Left colon (tissue), 2 donors: ENCODE data around the gene IQGAP3. TPM values are rescaled to one million over a fixed set of nuclear protein-coding genes. Genes with fewer than 3 reads are reported as not detected.
"Not testable (repeated sequence)": the region's sequence is repeated elsewhere in the genome, so short reads cannot be mapped to it uniquely, and the experiment has no call there.

Experiments used
- ATAC-seq: fragments of 200-7000 bp; cut with Tn5 transposase; one replicate; pipeline ENCODE4 v1.9.1; 2020; ENCODE audit warnings: mild to moderate bottlenecking, moderate library complexity
- DNase-seq, 2 donors: peaks; one replicate each; pipeline ENCODE4 v3.0.0-alpha.2; 2020
- intact Hi-C, 2 donors: fragments of 100-400 bp; cut with DNase I in 1 of 2; cut with micrococcal nuclease in 1 of 2; formaldehyde crosslinking; loops; one replicate each; pipeline versions ENCODE4 v1.11.2 to v1.14.0; 2022; cut with DNase I, micrococcal nuclease
- total RNA-seq, 2 donors: library from RNA; stranded (reverse); fragmentation: NEBNext Ultra II Directional; extraction: Animal tissue kit (Norgen Biotek cat#: 25700); gene quantifications; one replicate each; pipeline ENCODE4 v1.2.1, GENCODE V29; 2021
- donor health status: DM: no; HTN: no; CAD: no.
- donor health status: DM: yes; HTN: yes; CAD: no.

The IQGAP3 gene
- total RNA-seq, 2 donors from 2014 or later, result 2.8 to 10.5 TPM

DNA sequence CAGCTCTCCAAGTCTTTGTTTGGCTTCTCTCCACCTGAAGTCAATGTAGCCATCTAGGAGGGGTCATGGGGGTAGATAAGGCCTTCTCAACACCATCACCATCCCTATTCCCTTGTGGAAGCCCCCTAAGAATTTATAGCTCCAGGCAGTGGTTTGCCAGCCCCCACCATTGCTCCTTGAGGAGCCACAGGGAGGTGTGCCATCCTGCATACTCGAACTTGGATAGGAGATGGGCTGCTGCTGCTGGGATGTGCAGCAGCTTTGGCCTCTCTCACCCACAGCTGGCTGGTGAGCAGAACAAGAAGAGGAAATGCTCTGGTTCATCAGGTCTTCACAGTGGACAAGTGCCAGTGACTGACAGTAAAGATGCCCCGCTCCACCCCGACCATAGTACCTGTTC, 24.1 kb upstream of the IQGAP3 start:
- intact Hi-C loops, result no loop called here
- DNase-seq (no peak), ATAC-seq (no peak)

GRCh38 chr1:156595016-156595415, 22.7 kb upstream of the IQGAP3 start:
- intact Hi-C loops, result no loop called here
- DNase-seq (no peak), ATAC-seq (no peak)

- intact Hi-C loops, result no loop called here
- no peak for DNase-seq
- ATAC-seq, result no peak
Observed at GRCh38 chr1:156594190-156594589, 21.8 kb upstream of the IQGAP3 start.

DNA sequence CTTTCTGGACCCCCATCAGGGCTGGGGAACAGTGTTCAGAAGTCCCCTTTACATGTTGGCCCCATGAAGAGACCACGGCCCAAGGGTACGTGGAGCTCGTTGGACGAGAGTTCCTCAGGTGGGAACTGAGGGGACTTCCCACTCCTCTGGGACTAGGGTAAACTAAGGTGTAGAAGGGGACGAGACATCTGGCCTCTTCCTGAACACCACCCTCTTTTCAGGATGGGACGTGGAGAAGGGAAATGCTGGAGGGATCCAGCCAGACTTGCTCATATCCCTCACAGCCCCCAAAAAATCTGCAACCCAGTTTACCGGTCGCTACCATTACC, 21.3 kb upstream of the IQGAP3 start:
- intact Hi-C loops, result no loop called here
- DNase-seq (no peak), ATAC-seq (no peak)

DNA sequence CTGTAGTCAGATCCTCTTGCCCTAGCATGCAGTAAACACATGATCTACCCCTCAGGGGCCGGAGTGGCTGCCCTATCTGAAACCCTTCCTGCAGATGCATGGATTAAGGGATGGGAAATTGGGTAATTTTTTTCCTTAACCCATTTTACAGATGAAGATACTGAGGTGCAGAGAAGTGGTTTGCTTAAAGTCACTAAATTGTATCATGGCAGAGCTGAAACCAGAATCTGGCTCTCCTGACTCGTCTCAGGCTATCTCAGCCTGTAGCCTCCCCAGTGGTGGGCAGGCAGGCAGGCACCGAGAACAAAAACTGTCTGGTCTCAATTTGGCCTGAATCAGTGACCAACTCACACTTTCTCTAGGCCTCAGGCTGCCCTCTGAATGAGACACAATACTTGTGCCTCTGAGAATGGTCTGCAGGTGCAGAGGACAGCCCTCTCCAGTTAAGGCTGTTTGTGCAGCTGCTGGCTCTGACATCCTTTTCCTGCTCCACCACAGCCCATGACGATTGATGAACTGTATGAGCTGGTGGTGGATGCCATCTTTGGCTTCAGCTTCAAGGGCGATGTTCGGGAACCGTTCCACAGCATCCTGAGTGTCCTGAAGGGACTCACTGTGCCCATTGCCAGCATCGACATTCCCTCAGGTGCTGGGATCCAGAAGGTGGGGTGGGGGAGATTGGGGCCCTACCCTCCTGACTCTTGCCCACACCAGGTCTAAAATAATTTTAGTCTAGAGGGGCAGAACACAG, 20.7 kb upstream of the IQGAP3 start:
- no peak for ATAC-seq
- intact Hi-C loops, result no loop called here
- DNase-seq, result no peak

- no peak for DNase-seq
- ATAC-seq, result no peak
- intact Hi-C loops, result no loop called here
Observed at GRCh38 chr1:156592158-156592909, 20.0 kb upstream of the IQGAP3 start.

DNA sequence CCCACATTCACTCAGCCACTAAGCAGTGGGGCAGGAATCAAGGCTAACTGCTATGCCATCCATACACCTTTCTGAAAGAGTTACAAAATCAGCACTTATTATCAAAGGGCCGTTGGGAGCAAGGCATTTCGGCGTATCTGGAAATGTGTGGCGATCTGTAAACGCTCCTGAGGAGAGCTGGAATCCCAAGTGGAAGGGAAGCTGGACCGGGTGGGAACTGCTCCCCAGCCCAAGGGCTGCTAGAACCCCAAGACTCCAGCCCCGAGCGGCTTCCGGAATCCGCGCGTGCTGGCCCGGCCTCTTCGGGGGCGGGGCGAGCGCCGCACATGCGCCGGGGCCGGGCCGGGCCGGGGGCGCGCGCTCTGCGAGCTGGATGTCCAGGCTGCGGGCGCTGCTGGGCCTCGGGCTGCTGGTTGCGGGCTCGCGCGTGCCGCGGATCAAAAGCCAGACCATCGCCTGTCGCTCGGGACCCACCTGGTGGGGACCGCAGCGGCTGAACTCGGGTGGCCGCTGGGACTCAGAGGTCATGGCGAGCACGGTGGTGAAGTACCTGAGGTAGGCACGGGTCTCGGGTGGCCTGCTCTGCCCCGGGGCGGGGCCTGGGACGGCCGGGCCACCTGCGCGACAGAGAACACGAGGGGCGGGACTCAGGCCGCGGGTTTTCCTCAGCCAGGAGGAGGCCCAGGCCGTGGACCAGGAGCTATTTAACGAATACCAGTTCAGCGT, 19.2 kb upstream of the IQGAP3 start, which contains the start of gene NAXE:
Gene NAXE, plus strand, starts transcription at position 345 of the 726 bp plus-strand sequence. Its CDS starts 29 bp downstream, at position 374.
- DNase-seq (peak; percentile 72 to 85), ATAC-seq (peak; percentile 91)
- intact Hi-C loops, result no loop called here

DNA sequence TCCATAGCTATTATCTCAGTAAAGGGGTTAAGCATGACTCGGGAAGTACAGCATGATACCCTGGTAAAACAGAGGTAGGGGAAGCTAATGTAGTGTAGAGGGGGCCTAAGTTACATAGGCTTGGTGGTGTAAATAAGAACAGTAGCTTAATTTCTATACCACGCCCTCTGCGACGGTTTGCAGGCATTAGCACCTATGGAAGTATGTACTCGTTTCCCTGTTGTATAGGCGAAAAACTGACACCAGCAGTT, 18.7 kb upstream of the IQGAP3 start:
- DNase-seq (no peak), ATAC-seq (no peak)
- intact Hi-C loops, result no loop called here

- intact Hi-C loops, result no loop called here
- DNase-seq, result no peak
- no peak for ATAC-seq
Observed at GRCh38 chr1:156590326-156591180, 18.2 kb upstream of the IQGAP3 start.

DNA sequence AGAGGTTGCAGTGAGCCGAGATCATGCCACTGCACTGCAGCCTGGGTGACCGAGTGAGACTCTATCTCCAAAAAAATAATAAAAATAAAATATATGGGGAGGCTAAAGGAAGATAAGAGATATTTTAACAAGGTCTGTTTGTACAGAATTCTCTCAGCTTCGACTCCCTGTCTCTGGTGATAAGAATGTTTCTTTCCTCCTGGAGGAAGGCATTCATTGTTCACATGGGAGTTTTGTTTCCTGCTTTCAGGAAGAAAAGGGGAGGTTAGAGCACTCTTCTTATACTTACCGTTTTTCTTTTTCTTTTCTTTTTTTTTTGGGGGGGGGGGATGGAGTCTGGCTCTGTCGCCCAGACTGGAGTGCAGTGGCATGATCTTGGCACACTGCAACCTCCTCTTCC, 17.2 kb upstream of the IQGAP3 start:
- no peak for ATAC-seq
- DNase-seq, result no peak
- intact Hi-C loops, result no loop called here

- DNase-seq, ATAC-seq, intact Hi-C loops: not testable (repeated sequence)
Observed at GRCh38 chr1:156587927-156588326, 15.6 kb upstream of the IQGAP3 start.

GRCh38 chr1:156586892-156587477, 14.6 kb upstream of the IQGAP3 start:
- peak; percentile 64 for ATAC-seq
- DNase-seq, result no peak
- intact Hi-C loops, result no loop called here

- intact Hi-C loops, result no loop called here
- no peak for ATAC-seq
Observed at GRCh38 chr1:156586323-156586722, 14.0 kb upstream of the IQGAP3 start.

GRCh38 chr1:156584813-156585212, 12.4 kb upstream of the IQGAP3 start:
- ATAC-seq (peak; percentile 17), DNase-seq (no peak)

More at GRCh38 chr1:156586323-156586722, 14.0 kb upstream of the IQGAP3 start:
- DNase-seq, result no peak

GRCh38 chr1:156583821-156584622, 11.7 kb upstream of the IQGAP3 start:
- intact Hi-C loops, result no loop called here
- DNase-seq (peak; percentile 66 to 86), ATAC-seq (peak; percentile 54)

More at GRCh38 chr1:156584813-156585212, 12.4 kb upstream of the IQGAP3 start:
- intact Hi-C loops, result no loop called here

DNA sequence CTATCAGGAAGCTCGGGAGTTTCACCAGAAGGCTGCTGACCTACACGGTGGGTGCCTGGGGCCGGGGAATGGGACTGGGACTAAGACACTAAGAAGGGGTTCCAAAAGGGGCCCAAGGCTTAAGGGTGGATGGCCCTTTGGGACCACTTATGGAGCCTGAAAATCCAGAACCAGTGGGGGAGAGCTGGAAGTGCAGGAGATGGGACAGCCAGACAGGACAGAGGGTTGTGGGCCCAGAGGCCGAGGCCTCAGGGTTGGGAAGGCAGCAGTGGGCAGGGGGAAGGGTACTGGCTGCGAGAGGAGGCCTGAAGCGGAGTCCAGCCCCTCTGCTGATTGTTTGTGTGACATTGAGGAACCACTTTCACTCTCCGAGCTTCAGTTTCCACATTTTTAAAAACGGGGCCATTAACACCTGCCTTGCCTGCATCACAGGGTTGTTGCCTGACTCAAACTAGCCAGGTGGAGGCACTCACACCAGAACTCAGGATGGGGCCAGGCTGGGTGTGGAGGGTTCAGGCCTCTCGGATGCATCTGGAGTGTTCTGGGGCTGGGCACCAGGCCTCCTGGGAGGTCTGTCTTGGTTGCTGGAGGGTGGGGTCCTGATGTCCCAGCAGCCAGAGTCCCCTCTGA, 10.1 kb upstream of the IQGAP3 start:
- intact Hi-C loops, result no loop called here
- DNase-seq (no peak), ATAC-seq (no peak)

DNA sequence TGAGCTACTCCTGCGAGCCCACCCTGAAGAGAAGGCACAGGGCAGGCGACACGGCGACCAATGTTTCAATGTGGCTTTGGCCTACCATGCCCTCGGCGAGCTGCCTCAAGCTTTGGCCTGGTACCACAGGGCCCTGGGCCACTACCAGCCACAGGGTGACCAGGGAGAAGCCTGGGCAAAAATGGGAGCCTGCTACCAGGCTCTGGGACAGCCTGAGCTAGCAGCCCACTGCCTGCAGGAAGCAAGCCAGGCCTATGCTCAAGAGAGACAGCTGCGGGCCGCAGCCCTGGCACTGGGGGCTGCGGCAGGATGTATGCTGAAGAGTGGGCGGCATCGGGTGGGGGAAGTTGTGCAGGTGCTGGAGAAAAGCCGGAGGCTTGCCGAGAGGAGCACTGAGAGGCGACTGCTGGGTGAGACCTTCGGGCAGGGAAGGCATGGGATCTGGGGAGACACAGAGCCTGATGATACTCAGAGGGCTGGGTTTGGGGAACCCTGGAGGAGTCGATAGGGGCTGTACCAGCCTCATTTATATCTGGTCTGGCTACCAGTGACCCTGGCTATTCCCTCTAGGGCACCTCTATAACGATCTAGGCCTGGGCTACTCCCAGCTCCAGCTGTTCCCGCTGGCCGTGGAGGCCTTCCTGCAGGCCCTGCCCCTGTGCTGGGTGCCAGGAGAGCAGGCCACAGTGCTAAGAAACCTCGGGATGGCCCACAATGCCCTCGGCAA, 9.5 kb upstream of the IQGAP3 start:
- DNase-seq, result no peak
- intact Hi-C loops, result no loop called here
- no peak for ATAC-seq
